ENCODE data around the gene SEMA3F. TPM values are rescaled to one million over a fixed set of nuclear protein-coding genes. Genes with fewer than 3 reads are reported as not detected.

The SEMA3F gene
- total RNA-seq, 4 donors from 2014 or later, result 11.9 to 46.5 (median 23.3) TPM

DNA sequence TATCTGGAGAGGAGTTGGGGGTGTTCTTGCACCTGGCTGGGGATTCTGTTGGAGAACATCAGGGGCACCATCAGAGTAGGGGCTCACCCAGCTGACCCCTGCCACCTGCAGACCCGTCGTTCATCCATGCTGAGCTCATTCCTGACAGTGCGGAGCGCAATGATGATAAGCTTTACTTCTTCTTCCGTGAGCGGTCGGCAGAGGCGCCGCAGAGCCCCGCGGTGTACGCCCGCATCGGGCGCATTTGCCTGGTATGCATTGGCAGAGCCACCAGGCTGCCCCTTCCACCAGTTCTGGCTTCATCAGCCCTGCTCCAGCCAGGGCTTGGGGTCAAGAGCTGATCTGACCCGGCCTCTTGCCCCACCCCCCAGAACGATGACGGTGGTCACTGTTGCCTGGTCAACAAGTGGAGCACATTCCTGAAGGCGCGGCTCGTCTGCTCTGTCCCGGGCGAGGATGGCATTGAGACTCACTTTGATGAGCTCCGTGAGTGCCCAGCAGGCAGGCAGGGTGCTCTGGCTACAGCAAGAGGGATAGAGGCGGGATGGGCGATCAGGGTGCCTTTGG is 27.5 kb downstream of the SEMA3F start:
- WGBS, result 94% methylated on average over 14 of the region's 26 CpGs

GRCh38 chr3:50183755-50184154 is 28.6 kb downstream of the SEMA3F start:
- WGBS, result 96% methylated on average over 6 of the region's 6 CpGs
- H3K9me3 ChIP-seq, result no peaks in the 10 kb centered on the region
- no peak overlapping the region for H3K4me3 ChIP-seq
- H3K4me1 ChIP-seq, result peaks cover 0 to 1% (median 0%) of the 10 kb centered on the region in 4 donors
- H3K27ac ChIP-seq (replicated peaks in 1 of 4), result no peak overlapping the region
- peaks cover 0 to 81% (median 23%) of the 10 kb centered on the region in 4 donors for H3K36me3 ChIP-seq
- TF ChIP-seq, protein P1, sequence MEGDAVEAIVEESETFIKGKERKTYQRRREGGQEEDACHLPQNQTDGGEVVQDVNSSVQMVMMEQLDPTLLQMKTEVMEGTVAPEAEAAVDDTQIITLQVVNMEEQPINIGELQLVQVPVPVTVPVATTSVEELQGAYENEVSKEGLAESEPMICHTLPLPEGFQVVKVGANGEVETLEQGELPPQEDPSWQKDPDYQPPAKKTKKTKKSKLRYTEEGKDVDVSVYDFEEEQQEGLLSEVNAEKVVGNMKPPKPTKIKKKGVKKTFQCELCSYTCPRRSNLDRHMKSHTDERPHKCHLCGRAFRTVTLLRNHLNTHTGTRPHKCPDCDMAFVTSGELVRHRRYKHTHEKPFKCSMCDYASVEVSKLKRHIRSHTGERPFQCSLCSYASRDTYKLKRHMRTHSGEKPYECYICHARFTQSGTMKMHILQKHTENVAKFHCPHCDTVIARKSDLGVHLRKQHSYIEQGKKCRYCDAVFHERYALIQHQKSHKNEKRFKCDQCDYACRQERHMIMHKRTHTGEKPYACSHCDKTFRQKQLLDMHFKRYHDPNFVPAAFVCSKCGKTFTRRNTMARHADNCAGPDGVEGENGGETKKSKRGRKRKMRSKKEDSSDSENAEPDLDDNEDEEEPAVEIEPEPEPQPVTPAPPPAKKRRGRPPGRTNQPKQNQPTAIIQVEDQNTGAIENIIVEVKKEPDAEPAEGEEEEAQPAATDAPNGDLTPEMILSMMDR (IDR thresholded peaks at IDR 0.05), result no peak
- no peak for TF ChIP-seq POLR2AphosphoS5 (IDR thresholded peaks at IDR 0.05)
- TF ChIP-seq POLR2A (IDR thresholded peaks at IDR 0.05; ENCODE audit: low read depth), result no peak
- TF ChIP-seq EP300 (IDR thresholded peaks at IDR 0.05), result no peak
- intact Hi-C loops (cut with DNase I), result no loop called here
- no peaks in the 10 kb centered on the region for H3K27me3 ChIP-seq
- DNase-seq (ENCODE audit: extremely low spot score), result no peak

More for the DNA sequence above, 27.5 kb downstream of the SEMA3F start:
- Histone ChIP-seq H3K4me3 (no peak overlapping the region), H3K27me3 (no peaks in the 10 kb centered on the region), H3K27ac (replicated peaks in 1 of 4) (no peak overlapping the region), H3K9me3 (no peaks in the 10 kb centered on the region), H3K4me1 (no peaks in the 10 kb centered on the region), H3K36me3 (peaks cover 0 to 74% (median 23%) of the 10 kb centered on the region in 4 donors)
- intact Hi-C loops (cut with DNase I), result no loop called here
- no peak for DNase-seq (ENCODE audit: extremely low spot score)
- TF ChIP-seq, protein P1 (IDR thresholded peaks at IDR 0.05), result no peak
- TF ChIP-seq POLR2AphosphoS5 (IDR thresholded peaks at IDR 0.05) (no peak), EP300 (IDR thresholded peaks at IDR 0.05) (no peak)

DNA sequence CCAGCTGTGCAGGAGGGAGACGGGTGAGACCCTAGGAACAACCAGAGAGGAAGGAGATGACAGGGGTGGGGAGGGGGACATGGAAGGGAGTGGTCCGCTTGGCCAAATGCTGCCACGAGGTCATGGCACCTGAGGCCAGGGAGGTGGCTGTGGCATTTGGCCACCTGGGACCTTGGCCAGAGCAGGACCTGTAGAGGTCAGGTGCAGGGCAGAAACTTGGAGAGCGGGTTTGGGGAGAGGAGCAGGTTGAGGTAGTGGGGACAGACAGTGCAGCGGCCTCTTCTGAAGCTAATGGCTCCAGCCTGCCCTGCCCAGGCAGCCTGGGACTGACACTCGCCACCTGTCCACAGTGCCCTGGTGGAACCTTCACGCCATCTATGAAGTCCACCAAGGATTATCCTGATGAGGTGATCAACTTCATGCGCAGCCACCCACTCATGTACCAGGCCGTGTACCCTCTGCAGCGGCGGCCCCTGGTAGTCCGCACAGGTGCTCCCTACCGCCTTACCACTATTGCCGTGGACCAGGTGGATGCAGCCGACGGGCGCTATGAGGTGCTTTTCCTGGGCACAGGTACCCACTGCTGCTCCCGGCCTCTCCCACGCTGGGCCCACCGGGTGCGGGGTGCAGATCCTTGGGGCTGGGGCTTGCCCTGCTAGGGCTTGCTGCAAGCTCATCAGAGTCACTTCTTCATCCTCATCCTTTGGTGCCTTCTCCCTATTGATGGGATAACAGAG is 29.3 kb downstream of the SEMA3F start:
- WGBS, result 94% methylated on average over 17 of the region's 21 CpGs
- intact Hi-C loops (cut with DNase I), result no loop called here
- TF ChIP-seq, protein P1 (IDR thresholded peaks at IDR 0.05), result no peak
- TF ChIP-seq POLR2A (IDR thresholded peaks at IDR 0.05; ENCODE audit: low read depth) (no peak), POLR2AphosphoS5 (IDR thresholded peaks at IDR 0.05) (no peak), EP300 (IDR thresholded peaks at IDR 0.05) (no peak)
- H3K4me1 ChIP-seq, result peaks cover 0 to 6% (median 1%) of the 10 kb centered on the region in 4 donors
- DNase-seq (ENCODE audit: extremely low spot score), result no peak
- H3K4me3 ChIP-seq, result no peak overlapping the region
- peaks cover 0 to 76% (median 23%) of the 10 kb centered on the region in 4 donors for H3K36me3 ChIP-seq
- no peak overlapping the region for H3K27ac ChIP-seq (replicated peaks in 1 of 4)
- H3K27me3 ChIP-seq, result no peaks in the 10 kb centered on the region
- H3K9me3 ChIP-seq, result no peaks in the 10 kb centered on the region

- Histone ChIP-seq H3K36me3 (peaks cover 0 to 71% (median 23%) of the 10 kb centered on the region in 4 donors), H3K27me3 (no peaks in the 10 kb centered on the region), H3K27ac (replicated peaks in 1 of 4) (no peak overlapping the region), H3K9me3 (no peaks in the 10 kb centered on the region), H3K4me3 (no peak overlapping the region), H3K4me1 (peaks cover 0 to 6% (median 1%) of the 10 kb centered on the region in 4 donors)
- TF ChIP-seq POLR2A (IDR thresholded peaks at IDR 0.05; ENCODE audit: low read depth) (no peak), EP300 (IDR thresholded peaks at IDR 0.05) (no peak), POLR2AphosphoS5 (IDR thresholded peaks at IDR 0.05) (no peak)
- TF ChIP-seq, protein P1 (IDR thresholded peaks at IDR 0.05), result no peak
- no CpG with 5 or more reads among the region's 4 CpGs for WGBS
- intact Hi-C loops (cut with DNase I), result no loop called here
- DNase-seq (ENCODE audit: extremely low spot score), result no peak
Observed at GRCh38 chr3:50185230-50185629, 30.1 kb downstream of the SEMA3F start.
